Lower lobe of right lung (tissue), 2 donors: Measurements from ENCODE around the gene SPAG16. TPM values are rescaled to one million over a fixed set of nuclear protein-coding genes. Genes with fewer than 3 reads are reported as not detected.

Experiments
- ATAC-seq, 2 donors: fragments of 200-7000 bp; cut with Tn5 transposase; one replicate each; pipeline ENCODE4 v1.9.1; 2020 to 2022; ENCODE audit warnings: mild to moderate bottlenecking in 2 of 2, moderate library complexity in 2 of 2
- DNase-seq: peaks from one replicate; pipeline ENCODE4 v3.0.0-alpha.2; 2020
- H3K27ac ChIP-seq: fragments of 200-600 bp; one replicate; pipeline ENCODE4 v1.8.0; 2022
- H3K27me3 ChIP-seq: fragments of 200-600 bp; one replicate; pipeline ENCODE4 v1.8.0; 2022; ENCODE audit warnings: low read depth
- H3K36me3 ChIP-seq: fragments of 200-600 bp; one replicate; pipeline ENCODE4 v1.8.0; 2022; ENCODE audit warnings: mild to moderate bottlenecking
- H3K4me1 ChIP-seq: fragments of 200-600 bp; one replicate; pipeline ENCODE4 v1.8.0; 2022
- H3K4me3 ChIP-seq: fragments of 200-600 bp; one replicate; pipeline ENCODE4 v1.8.0; 2022; ENCODE audit warnings: mild to moderate bottlenecking
- H3K9me3 ChIP-seq: fragments of 200-600 bp; one replicate; pipeline ENCODE4 v1.8.0; 2022
- CTCF ChIP-seq: fragments of 200-600 bp; IDR thresholded peaks from one replicate; pipeline ENCODE4 v1.8.0; 2022; ENCODE audit warnings: antibody characterized with exemption, mild to moderate bottlenecking
- intact Hi-C: fragments of 100-400 bp; cut with DNase I; formaldehyde crosslinking; loops from one replicate; pipeline ENCODE4 v1.11.0; 2022
- total RNA-seq: library from RNA; stranded (reverse); fragmentation: NEBNext Ultra II Directional; extraction: Animal tissue kit (Norgen Biotek cat#: 25700); gene quantifications from one replicate; pipeline ENCODE4 v1.2.1, GENCODE V29; 2021
- donor health status: DM: no; HTN: yes; CAD: no; lungs with severe emphysema.

The SPAG16 gene
- total RNA-seq, 1 donor from 2014 or later, result 16.7 TPM

GRCh38 chr2:213475433-213475832 is 191.2 kb downstream of the SPAG16 start:
- H3K27me3 ChIP-seq, result no peaks in the 10 kb centered on the region
- DNase-seq (no peak), ATAC-seq (no peak)
- H3K4me1 ChIP-seq, result no peaks in the 10 kb centered on the region
- H3K9me3 ChIP-seq, result peaks cover 29% of the 10 kb centered on the region
- no peak for TF ChIP-seq CTCF
- no peak overlapping the region for H3K27ac ChIP-seq
- H3K4me3 ChIP-seq, result no peak overlapping the region
- H3K36me3 ChIP-seq, result no peaks in the 10 kb centered on the region
- intact Hi-C loops, result no loop called here

DNA sequence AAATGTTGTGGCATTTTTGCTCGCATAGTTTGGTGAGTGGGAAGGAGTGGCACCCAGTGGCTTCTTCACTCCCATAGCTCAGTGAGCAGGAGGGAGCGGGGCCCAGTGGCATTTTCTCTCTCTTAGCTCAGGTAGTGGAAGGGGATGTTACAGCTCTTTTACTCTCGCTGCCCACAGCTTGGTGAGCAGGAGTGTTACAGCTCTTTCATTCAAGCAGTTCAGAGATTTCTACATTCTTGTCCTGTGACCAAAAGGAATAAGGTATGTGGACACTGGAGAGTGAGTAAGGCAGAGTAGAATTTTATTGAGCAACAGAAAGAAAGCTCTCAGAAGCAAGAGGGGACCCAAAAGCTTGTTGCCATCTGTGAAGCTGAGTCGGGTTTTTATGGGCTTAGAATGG is 192.4 kb downstream of the SPAG16 start:
- no peaks in the 10 kb centered on the region for H3K4me1 ChIP-seq

GRCh38 chr2:213490087-213490486 is 205.8 kb downstream of the SPAG16 start:
- no peaks in the 10 kb centered on the region for H3K36me3 ChIP-seq
- TF ChIP-seq CTCF, result no peak
- DNase-seq, result no peak
- H3K4me1 ChIP-seq, result no peaks in the 10 kb centered on the region
- intact Hi-C loops, result no loop called here
- no peak overlapping the region for H3K4me3 ChIP-seq
- ATAC-seq, result no peak
- no peaks in the 10 kb centered on the region for H3K9me3 ChIP-seq
- H3K27me3 ChIP-seq, result no peaks in the 10 kb centered on the region
- H3K27ac ChIP-seq, result no peak overlapping the region

More for the DNA sequence above, 192.4 kb downstream of the SPAG16 start:
- intact Hi-C loops, result no loop called here
- DNase-seq (no peak), ATAC-seq (no peak)
- no peak for TF ChIP-seq CTCF
- peaks cover 29% of the 10 kb centered on the region for H3K9me3 ChIP-seq
- no peaks in the 10 kb centered on the region for H3K36me3 ChIP-seq
- no peaks in the 10 kb centered on the region for H3K27me3 ChIP-seq
- H3K4me3 ChIP-seq, result no peak overlapping the region
- H3K27ac ChIP-seq, result no peak overlapping the region

DNA sequence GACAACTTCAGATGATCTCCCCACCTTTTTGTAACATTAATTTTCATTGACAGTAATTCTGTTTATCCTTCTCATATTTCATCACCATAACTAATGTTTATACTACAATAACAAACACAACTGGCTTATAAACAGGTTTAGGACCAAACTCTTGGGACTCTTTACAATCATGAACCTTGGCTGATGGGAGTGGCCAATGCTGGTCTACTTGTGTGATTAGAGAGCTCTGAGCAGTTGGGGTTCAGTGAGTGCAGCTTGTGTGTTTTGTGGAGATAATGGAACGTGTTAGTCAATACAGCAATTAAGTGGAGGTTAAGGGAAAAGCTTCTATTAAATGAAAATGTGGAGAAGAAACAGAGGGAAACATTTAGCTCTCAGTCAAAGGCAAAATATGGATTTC is 207.1 kb downstream of the SPAG16 start:
- Histone ChIP-seq H3K9me3 (no peaks in the 10 kb centered on the region), H3K4me3 (no peak overlapping the region), H3K27ac (no peak overlapping the region), H3K4me1 (no peaks in the 10 kb centered on the region), H3K36me3 (no peaks in the 10 kb centered on the region), H3K27me3 (no peaks in the 10 kb centered on the region)
- TF ChIP-seq CTCF, result no peak
- intact Hi-C loops, result no loop called here
- ATAC-seq (no peak), DNase-seq (no peak)

DNA sequence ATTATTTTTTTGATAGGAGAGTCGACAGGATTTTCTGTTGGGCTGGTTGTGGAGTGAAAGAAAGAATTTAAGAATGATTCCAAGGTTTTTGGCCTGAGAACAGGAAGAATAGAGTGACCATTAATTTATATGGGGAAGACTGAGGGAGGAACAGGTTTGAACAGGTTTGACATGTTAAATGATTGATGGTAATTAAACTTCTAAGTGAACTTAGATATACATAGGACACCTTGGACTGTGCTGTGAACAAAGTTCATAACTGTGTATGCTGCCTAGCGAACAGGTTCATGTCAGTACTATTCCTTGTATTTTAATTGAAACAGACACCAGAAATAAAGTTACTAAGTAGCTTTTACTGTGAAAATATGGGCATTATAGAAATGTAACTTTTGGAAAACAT is 212.0 kb downstream of the SPAG16 start:
- no peaks in the 10 kb centered on the region for H3K27me3 ChIP-seq
- ATAC-seq (no peak), DNase-seq (no peak)
- H3K36me3 ChIP-seq, result no peaks in the 10 kb centered on the region
- TF ChIP-seq CTCF, result no peak
- no peak overlapping the region for H3K27ac ChIP-seq
- intact Hi-C loops, result no loop called here
- no peaks in the 10 kb centered on the region for H3K9me3 ChIP-seq
- H3K4me1 ChIP-seq, result no peaks in the 10 kb centered on the region
- H3K4me3 ChIP-seq, result no peak overlapping the region

DNA sequence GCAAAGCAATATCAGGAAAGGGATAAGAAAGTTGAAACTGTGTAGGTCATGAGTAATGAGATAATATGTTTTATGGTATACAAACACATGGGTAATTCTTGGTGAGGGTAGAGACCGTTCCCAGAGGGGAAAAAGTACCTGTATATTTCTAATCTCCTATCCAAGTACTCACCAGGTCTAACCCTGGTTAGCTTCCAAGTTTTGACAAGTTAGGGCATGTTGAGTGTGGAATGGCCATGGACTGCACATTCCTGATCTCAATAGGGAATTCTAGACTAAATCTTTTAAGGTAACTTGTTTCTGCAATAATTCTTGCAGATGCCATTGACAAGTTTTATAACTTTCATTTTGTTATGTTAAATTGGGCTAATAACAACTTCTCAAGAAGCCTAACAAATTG is 216.6 kb downstream of the SPAG16 start:
- ATAC-seq (no peak), DNase-seq (no peak)
- no peak overlapping the region for H3K27ac ChIP-seq
- TF ChIP-seq CTCF, result no peak
- H3K27me3 ChIP-seq, result no peaks in the 10 kb centered on the region
- intact Hi-C loops, result no loop called here
- no peaks in the 10 kb centered on the region for H3K4me1 ChIP-seq
- no peak overlapping the region for H3K4me3 ChIP-seq
- no peaks in the 10 kb centered on the region for H3K36me3 ChIP-seq
- H3K9me3 ChIP-seq, result no peaks in the 10 kb centered on the region
